Mucosa of descending colon (tissue), 3 donors: ENCODE measurements around the gene HMX3. TPM values are rescaled to one million over a fixed set of nuclear protein-coding genes. Genes with fewer than 3 reads are reported as not detected.
A peak's percentile ranks its signal among the peaks of the same experiment; 100 is the strongest.

Experiments
- ATAC-seq: fragments of 200-7000 bp; cut with Tn5 transposase; one replicate; pipeline ENCODE4 v1.9.1; 2020; ENCODE audit warnings: mild to moderate bottlenecking, moderate library complexity
- DNase-seq, 3 donors: peaks; one replicate each; pipeline ENCODE4 v3.0.0-alpha.2; 2020
- H3K36me3 ChIP-seq: fragments of 200-600 bp; one replicate; pipeline ENCODE4 v1.8.0; 2021; ENCODE audit warnings: low read depth, mild to moderate bottlenecking
- H3K4me1 ChIP-seq: fragments of 200-600 bp; one replicate; pipeline ENCODE4 v1.8.0; 2021; ENCODE audit warnings: low read depth, mild to moderate bottlenecking
- H3K4me3 ChIP-seq: fragments of 200-600 bp; one replicate; pipeline ENCODE4 v1.8.0; 2021; ENCODE audit warnings: mild to moderate bottlenecking
- H3K9me3 ChIP-seq: fragments of 200-600 bp; one replicate; pipeline ENCODE4 v1.8.0; 2021; ENCODE audit warnings: mild to moderate bottlenecking
- CTCF ChIP-seq: fragments of 200-600 bp; IDR thresholded peaks from one replicate; pipeline ENCODE4 v1.8.0; 2022; ENCODE audit warnings: antibody characterized with exemption, mild to moderate bottlenecking
- intact Hi-C, 2 donors: fragments of 100-400 bp; cut with DNase I in 1 of 2; cut with micrococcal nuclease in 1 of 2; formaldehyde crosslinking; loops; one replicate each; pipeline versions ENCODE4 v1.11.0 to v1.11.1; 2022; cut with DNase I, micrococcal nuclease
- total RNA-seq, 3 donors: library from RNA; stranded (reverse); fragmentation: NEBNext Ultra II Directional in 2 of 3; extraction: Animal tissue kit (Norgen Biotek cat#: 25700) in 2 of 3; gene quantifications; one replicate each; pipeline versions ENCODE4 v1.2.1 to v1.2.4, GENCODE V29; 2021 to 2023
- donor health status: DM: no; HTN: no; CAD: no; lungs with moderate emphysema.
- donor health status: DM: no; HTN: no; CAD: no.
- donor health status: DM: no; HTN: yes; CAD: no.

The HMX3 gene
- total RNA-seq, 3 donors from 2014 or later = 0.92 to 1.4 TPM; not detected in 1

GRCh38 chr10:123156078-123156477 lies 20.3 kb downstream of the HMX3 start:
- H3K4me1 ChIP-seq = peaks cover 11% of the 10 kb centered on the region
- H3K36me3 ChIP-seq = peaks cover 4% of the 10 kb centered on the region
- no peaks in the 10 kb centered on the region for H3K9me3 ChIP-seq
- H3K4me3 ChIP-seq = no peak overlapping the region
- TF ChIP-seq CTCF = no peak
- no peak for DNase-seq
- ATAC-seq = no peak
- intact Hi-C loops = no loop called here

- Histone ChIP-seq H3K4me3 (no peak overlapping the region), H3K4me1 (peaks cover 6% of the 10 kb centered on the region), H3K36me3 (peaks cover 4% of the 10 kb centered on the region), H3K9me3 (no peaks in the 10 kb centered on the region)
- DNase-seq = no peak
- TF ChIP-seq CTCF = no peak
- ATAC-seq = no peak
- intact Hi-C loops = no loop called here
These were observed 21.4 kb downstream of the HMX3 start for GRCh38 chr10:123157210-123157609.

- intact Hi-C loops = no loop called here
- no peaks in the 10 kb centered on the region for H3K9me3 ChIP-seq
- ATAC-seq = no peak
- H3K4me1 ChIP-seq = peaks cover 6% of the 10 kb centered on the region
- H3K36me3 ChIP-seq = peaks cover 4% of the 10 kb centered on the region
- no peak for DNase-seq
- no peak overlapping the region for H3K4me3 ChIP-seq
- no peak for TF ChIP-seq CTCF
These were observed 22.9 kb downstream of the HMX3 start for GRCh38 chr10:123158682-123159081.

GRCh38 chr10:123160311-123160980 lies 24.7 kb downstream of the HMX3 start:
- peak; percentile 69 for ATAC-seq
- DNase-seq = no peak
- intact Hi-C loops = no loop called here
- H3K4me1 ChIP-seq = peaks cover under 1% of the 10 kb centered on the region
- no peaks in the 10 kb centered on the region for H3K36me3 ChIP-seq
- no peaks in the 10 kb centered on the region for H3K9me3 ChIP-seq
- no peak for TF ChIP-seq CTCF
- H3K4me3 ChIP-seq = no peak overlapping the region

- Histone ChIP-seq H3K36me3 (no peaks in the 10 kb centered on the region), H3K4me1 (no peaks in the 10 kb centered on the region), H3K4me3 (no peak overlapping the region), H3K9me3 (no peaks in the 10 kb centered on the region)
- intact Hi-C loops = no loop called here
- ATAC-seq (no peak), DNase-seq (no peak)
- no peak for TF ChIP-seq CTCF
These were observed 28.5 kb downstream of the HMX3 start for GRCh38 chr10:123164319-123164718.
